ENCODE results near the gene NAP1L5.

Gene NAP1L5

GRCh38 chr4:88661739-88662138 is 35.9 kb downstream of the NAP1L5 start:
- in situ Hi-C loops (cut with MboI; ENCODE audit: low sequenced_read_pairs), result no loop called here

- in situ Hi-C loops (cut with MboI; ENCODE audit: low sequenced_read_pairs), result no loop called here
These were observed 37.0 kb downstream of the NAP1L5 start for GRCh38 chr4:88660446-88661294.

- in situ Hi-C loops (cut with MboI; ENCODE audit: low sequenced_read_pairs), result no loop called here
These were observed 37.8 kb downstream of the NAP1L5 start for GRCh38 chr4:88659890-88660208.

- in situ Hi-C loops (cut with MboI; ENCODE audit: low sequenced_read_pairs), result no loop called here
These were observed 38.4 kb downstream of the NAP1L5 start for GRCh38 chr4:88659055-88659889.

- in situ Hi-C loops (cut with MboI; ENCODE audit: low sequenced_read_pairs), result no loop called here
These were observed 42.4 kb downstream of the NAP1L5 start for GRCh38 chr4:88655226-88655625.

GRCh38 chr4:88653371-88653946 is 44.2 kb downstream of the NAP1L5 start:
- in situ Hi-C loops (cut with MboI; ENCODE audit: low sequenced_read_pairs), result no loop called here

- in situ Hi-C loops (cut with MboI; ENCODE audit: low sequenced_read_pairs), result no loop called here
These were observed 47.9 kb downstream of the NAP1L5 start for GRCh38 chr4:88649716-88650115.

- in situ Hi-C loops (cut with MboI; ENCODE audit: low sequenced_read_pairs), result no loop called here
These were observed 50.9 kb downstream of the NAP1L5 start for GRCh38 chr4:88646528-88647280.

GRCh38 chr4:88645994-88646393 is 51.6 kb downstream of the NAP1L5 start:
- in situ Hi-C loops (cut with MboI; ENCODE audit: low sequenced_read_pairs), result no loop called here

Measured in hTERT RPE-1 (cell line).